Hepatocyte (in vitro differentiated cells): ENCODE data around the gene NR1D1. TPM values are rescaled to one million over a fixed set of nuclear protein-coding genes. Genes with fewer than 3 reads are reported as not detected.

Experiments
- DNase-seq: peaks from one replicate; pipeline ENCODE4 v3.0.0-alpha.2; 2016; ENCODE audit warnings: low spot score
- H2AFZ ChIP-seq: fragments of 200-600 bp; sonication (generic); 2 replicates; pipeline ENCODE4 v1.6.0; 2016; ENCODE audit warnings: antibody characterized with exemption, mild to moderate bottlenecking
- H3K27ac ChIP-seq: fragments of 200-600 bp; sonication (generic); 2 replicates; pipeline ENCODE4 v1.5.1; 2016; ENCODE audit warnings: mild to moderate bottlenecking
- H3K27me3 ChIP-seq: fragments of 200-600 bp; sonication (generic); 2 replicates; pipeline ENCODE4 v1.6.1; 2016
- H3K36me3 ChIP-seq: fragments of 200-600 bp; sonication (generic); replicated peaks from 2 replicates; pipeline ENCODE4 v1.5.1; 2016; ENCODE audit warnings: low read depth; ENCODE audit not compliant: insufficient read depth
- H3K4me1 ChIP-seq: fragments of 200-600 bp; sonication (generic); 2 replicates; pipeline ENCODE4 v1.5.1; 2016; ENCODE audit warnings: mild to moderate bottlenecking, moderate library complexity; ENCODE audit not compliant: insufficient read depth
- H3K4me2 ChIP-seq: fragments of 200-600 bp; sonication (generic); 2 replicates; pipeline ENCODE4 v1.6.0; 2016
- H3K4me3 ChIP-seq: fragments of 200-600 bp; sonication (generic); 2 replicates; pipeline ENCODE4 v1.5.1; 2016; ENCODE audit warnings: mild to moderate bottlenecking
- H3K79me2 ChIP-seq: fragments of 200-600 bp; sonication (generic); 2 replicates; pipeline ENCODE4 v1.6.0; 2017; ENCODE audit warnings: mild to moderate bottlenecking
- H3K9me2 ChIP-seq: fragments of 200-600 bp; sonication (generic); replicated peaks from 2 replicates; pipeline ENCODE4 v1.6.0; 2017; ENCODE audit warnings: mild to moderate bottlenecking; ENCODE audit not compliant: insufficient read depth
- H3K9me3 ChIP-seq: fragments of 200-600 bp; sonication (generic); 2 replicates; pipeline ENCODE4 v1.5.1; 2016; ENCODE audit warnings: low read depth, mild to moderate bottlenecking
- H4K20me1 ChIP-seq: fragments of 200-600 bp; sonication (generic); 2 replicates; pipeline ENCODE4 v1.6.0; 2016; ENCODE audit warnings: mild to moderate bottlenecking; ENCODE audit not compliant: insufficient read depth, poor library complexity, severe bottlenecking
- CTCF ChIP-seq: fragments of 200-600 bp; sonication (generic); IDR thresholded peaks from 2 replicates; pipeline ENCODE4 v1.5.1; 2016; ENCODE audit warnings: antibody characterized with exemption, mild to moderate bottlenecking; ENCODE audit not compliant: poor library complexity
- EZH2 ChIP-seq: fragments of 200-600 bp; sonication (generic); IDR thresholded peaks from 2 replicates; pipeline ENCODE4 v1.6.1; 2016; ENCODE audit warnings: antibody characterized with exemption, mild to moderate bottlenecking, borderline replicate concordance
- EZH2phosphoT487 ChIP-seq: fragments of 200-600 bp; sonication (generic); IDR thresholded peaks from one replicate; pipeline ENCODE4 v1.6.1; 2018; ENCODE audit warnings: antibody characterized with exemption, mild to moderate bottlenecking, low read depth, moderate library complexity; ENCODE audit not compliant: unreplicated experiment, severe bottlenecking
- WGBS: methylation state at CpG from one replicate; pipeline ENCODE4 v1.1.6; 2016; ENCODE audit warnings: low lambda C conversion rate; ENCODE audit errors: missing lambda C conversion rate; 5-methylcytosine and 5-hydroxymethylcytosine counted together
- polyA plus RNA-seq: library from polyadenylated mRNA; unstranded; fragments of >200 nt; fragmentation: Nextera tagmentation; extraction: Ambion mirVana; gene quantifications from 2 replicates; pipeline ENCODE4 v1.2.1, GENCODE V29; 2016
- total RNA-seq: library from RNA; depleted of rRNA; stranded (reverse); fragments of >200 nt; gene quantifications from 2 replicates; pipeline ENCODE4 v1.2.3, GENCODE V29; 2014

NR1D1 gene
- total and polyA plus RNA-seq, 2 experiments from 2014 or later, result 3.0 to 7.1 TPM

GRCh38 chr17:40075942-40076498 is 24.4 kb downstream of the NR1D1 start:
- Histone ChIP-seq H3K27ac (peak overlapping the region; percentile 98), H2AFZ (no peak overlapping the region), H3K27me3 (no peaks in the 10 kb centered on the region), H3K9me2 (no peaks in the 10 kb centered on the region), H3K4me2 (peak overlapping the region; percentile 67), H3K4me3 (no peak overlapping the region), H3K4me1 (peaks cover 50% of the 10 kb centered on the region), H3K36me3 (no peaks in the 10 kb centered on the region), H3K79me2 (peaks cover 47% of the 10 kb centered on the region), H3K9me3 (no peaks in the 10 kb centered on the region), H4K20me1 (peaks cover 3% of the 10 kb centered on the region)
- 83% methylated on average over 8 of the region's 8 CpGs for WGBS
- no peak for DNase-seq
- no peak for TF ChIP-seq EZH2
- TF ChIP-seq CTCF, result no peak
- TF ChIP-seq EZH2phosphoT487, result no peak

GRCh38 chr17:40075201-40075941 is 25.0 kb downstream of the NR1D1 start:
- Histone ChIP-seq H3K4me2 (peak overlapping the region; percentile 67), H3K4me1 (peaks cover 56% of the 10 kb centered on the region), H3K79me2 (peaks cover 53% of the 10 kb centered on the region), H3K27me3 (no peaks in the 10 kb centered on the region), H2AFZ (no peak overlapping the region), H3K9me2 (no peaks in the 10 kb centered on the region), H3K36me3 (no peaks in the 10 kb centered on the region), H3K9me3 (no peaks in the 10 kb centered on the region), H3K4me3 (no peak overlapping the region), H4K20me1 (peaks cover 3% of the 10 kb centered on the region), H3K27ac (peak overlapping the region; percentile 98)
- 36% methylated on average over 11 of the region's 11 CpGs for WGBS
- DNase-seq, result peak; percentile 84
- TF ChIP-seq EZH2phosphoT487 (no peak), CTCF (peak; percentile 94), EZH2 (no peak)

GRCh38 chr17:40074871-40075200 is 25.6 kb downstream of the NR1D1 start:
- Histone ChIP-seq H3K27ac (peak overlapping the region; percentile 98), H2AFZ (no peak overlapping the region)

More at GRCh38 chr17:40074871-40075200, 25.6 kb downstream of the NR1D1 start:
- H3K36me3 ChIP-seq, result no peaks in the 10 kb centered on the region
- 93% methylated on average over 6 of the region's 6 CpGs for WGBS
- no peak for DNase-seq
- H3K9me2 ChIP-seq, result no peaks in the 10 kb centered on the region
- no peaks in the 10 kb centered on the region for H3K9me3 ChIP-seq
- H3K4me2 ChIP-seq, result peak overlapping the region; percentile 67
- peaks cover 3% of the 10 kb centered on the region for H4K20me1 ChIP-seq
- H3K27me3 ChIP-seq, result no peaks in the 10 kb centered on the region
- no peak for TF ChIP-seq CTCF
- no peak for TF ChIP-seq EZH2
- TF ChIP-seq EZH2phosphoT487, result no peak
- H3K4me3 ChIP-seq, result no peak overlapping the region
- peaks cover 62% of the 10 kb centered on the region for H3K4me1 ChIP-seq
- H3K79me2 ChIP-seq, result peaks cover 58% of the 10 kb centered on the region
